ENCODE measurements around the gene C12orf43. TPM values are rescaled to one million over a fixed set of nuclear protein-coding genes. Genes with fewer than 3 reads are reported as not detected.

The C12orf43 gene
- total RNA-seq, 2 donors from 2014 or later, result 13.8 to 15.2 TPM

- no peak for DNase-seq (ENCODE audit: low spot score)
Measured at GRCh38 chr12:120994589-120995337, 21.5 kb downstream of the C12orf43 start.

GRCh38 chr12:120994059-120994458 is 22.2 kb downstream of the C12orf43 start:
- DNase-seq (ENCODE audit: low spot score), result no peak
- no peak for TF ChIP-seq POLR2A (IDR thresholded peaks at IDR 0.05)
- TF ChIP-seq POLR2AphosphoS5 (IDR thresholded peaks at IDR 0.05), result no peak
- no peak for TF ChIP-seq CTCF (IDR thresholded peaks at IDR 0.05)
- H3K27ac ChIP-seq, result no peak overlapping the region
- WGBS, result 92% methylated on average over 15 of the region's 15 CpGs
- H3K4me3 ChIP-seq, result no peak overlapping the region
- H3K27me3 ChIP-seq (replicated peaks; ENCODE audit: insufficient read depth), result no peaks in the 10 kb centered on the region
- no peaks in the 10 kb centered on the region for H3K36me3 ChIP-seq
- H3K9me3 ChIP-seq, result no peaks in the 10 kb centered on the region
- no peaks in the 10 kb centered on the region for H3K4me1 ChIP-seq (replicated peaks)
- intact Hi-C loops (cut with DNase I), result no loop called here

More at GRCh38 chr12:120994589-120995337, 21.5 kb downstream of the C12orf43 start:
- no peaks in the 10 kb centered on the region for H3K27me3 ChIP-seq (replicated peaks; ENCODE audit: insufficient read depth)
- H3K4me1 ChIP-seq (replicated peaks), result no peaks in the 10 kb centered on the region
- intact Hi-C loops (cut with DNase I), result no loop called here
- 97% methylated on average over 2 of the region's 2 CpGs for WGBS
- H3K36me3 ChIP-seq, result no peaks in the 10 kb centered on the region
- no peaks in the 10 kb centered on the region for H3K9me3 ChIP-seq
- H3K27ac ChIP-seq, result no peak overlapping the region
- no peak for TF ChIP-seq POLR2A (IDR thresholded peaks at IDR 0.05)
- TF ChIP-seq CTCF (IDR thresholded peaks at IDR 0.05), result no peak
- no peak for TF ChIP-seq POLR2AphosphoS5 (IDR thresholded peaks at IDR 0.05)
- H3K4me3 ChIP-seq, result no peak overlapping the region

GRCh38 chr12:120993496-120993895 is 22.8 kb downstream of the C12orf43 start:
- no peak overlapping the region for H3K4me3 ChIP-seq
- no peak for TF ChIP-seq CTCF (IDR thresholded peaks at IDR 0.05)
- no peak for TF ChIP-seq POLR2A (IDR thresholded peaks at IDR 0.05)
- TF ChIP-seq POLR2AphosphoS5 (IDR thresholded peaks at IDR 0.05), result no peak
- H3K27me3 ChIP-seq (replicated peaks; ENCODE audit: insufficient read depth), result no peaks in the 10 kb centered on the region
- 83% methylated on average over 11 of the region's 11 CpGs for WGBS
- no peaks in the 10 kb centered on the region for H3K9me3 ChIP-seq
- no peaks in the 10 kb centered on the region for H3K4me1 ChIP-seq (replicated peaks)
- intact Hi-C loops (cut with DNase I), result no loop called here
- DNase-seq (ENCODE audit: low spot score), result no peak
- no peak overlapping the region for H3K27ac ChIP-seq
- no peaks in the 10 kb centered on the region for H3K36me3 ChIP-seq

GRCh38 chr12:120992989-120993388 is 23.3 kb downstream of the C12orf43 start:
- Histone ChIP-seq H3K4me3 (no peak overlapping the region), H3K27ac (no peak overlapping the region), H3K27me3 (replicated peaks; ENCODE audit: insufficient read depth) (no peaks in the 10 kb centered on the region), H3K4me1 (replicated peaks) (no peaks in the 10 kb centered on the region), H3K9me3 (no peaks in the 10 kb centered on the region), H3K36me3 (no peaks in the 10 kb centered on the region)
- TF ChIP-seq POLR2AphosphoS5 (IDR thresholded peaks at IDR 0.05), result no peak
- no peak for TF ChIP-seq CTCF (IDR thresholded peaks at IDR 0.05)
- no peak for TF ChIP-seq POLR2A (IDR thresholded peaks at IDR 0.05)
- intact Hi-C loops (cut with DNase I), result no loop called here
- WGBS, result 100% methylated on average over 1 of the region's 1 CpG
- no peak for DNase-seq (ENCODE audit: low spot score)

GRCh38 chr12:120991965-120992364 is 24.3 kb downstream of the C12orf43 start:
- Histone ChIP-seq H3K4me3 (no peak overlapping the region), H3K9me3 (no peaks in the 10 kb centered on the region), H3K27me3 (replicated peaks; ENCODE audit: insufficient read depth) (no peaks in the 10 kb centered on the region), H3K36me3 (no peaks in the 10 kb centered on the region), H3K4me1 (replicated peaks) (no peaks in the 10 kb centered on the region), H3K27ac (no peak overlapping the region)
- DNase-seq (ENCODE audit: low spot score), result no peak
- intact Hi-C loops (cut with DNase I), result no loop called here
- no peak for TF ChIP-seq CTCF (IDR thresholded peaks at IDR 0.05)
- TF ChIP-seq POLR2A (IDR thresholded peaks at IDR 0.05), result no peak
- TF ChIP-seq POLR2AphosphoS5 (IDR thresholded peaks at IDR 0.05), result no peak
